ENCODE data around the gene PHF19. TPM values are rescaled to one million over a fixed set of nuclear protein-coding genes. Genes with fewer than 3 reads are reported as not detected.

The PHF19 gene
- total and polyA plus RNA-seq, 2 experiments from 2014 or later: 16.8 to 31.0 TPM

GRCh38 chr9:120869360-120869687 is 7.7 kb downstream of the PHF19 start (continued):
- TF ChIP-seq, protein P1, sequence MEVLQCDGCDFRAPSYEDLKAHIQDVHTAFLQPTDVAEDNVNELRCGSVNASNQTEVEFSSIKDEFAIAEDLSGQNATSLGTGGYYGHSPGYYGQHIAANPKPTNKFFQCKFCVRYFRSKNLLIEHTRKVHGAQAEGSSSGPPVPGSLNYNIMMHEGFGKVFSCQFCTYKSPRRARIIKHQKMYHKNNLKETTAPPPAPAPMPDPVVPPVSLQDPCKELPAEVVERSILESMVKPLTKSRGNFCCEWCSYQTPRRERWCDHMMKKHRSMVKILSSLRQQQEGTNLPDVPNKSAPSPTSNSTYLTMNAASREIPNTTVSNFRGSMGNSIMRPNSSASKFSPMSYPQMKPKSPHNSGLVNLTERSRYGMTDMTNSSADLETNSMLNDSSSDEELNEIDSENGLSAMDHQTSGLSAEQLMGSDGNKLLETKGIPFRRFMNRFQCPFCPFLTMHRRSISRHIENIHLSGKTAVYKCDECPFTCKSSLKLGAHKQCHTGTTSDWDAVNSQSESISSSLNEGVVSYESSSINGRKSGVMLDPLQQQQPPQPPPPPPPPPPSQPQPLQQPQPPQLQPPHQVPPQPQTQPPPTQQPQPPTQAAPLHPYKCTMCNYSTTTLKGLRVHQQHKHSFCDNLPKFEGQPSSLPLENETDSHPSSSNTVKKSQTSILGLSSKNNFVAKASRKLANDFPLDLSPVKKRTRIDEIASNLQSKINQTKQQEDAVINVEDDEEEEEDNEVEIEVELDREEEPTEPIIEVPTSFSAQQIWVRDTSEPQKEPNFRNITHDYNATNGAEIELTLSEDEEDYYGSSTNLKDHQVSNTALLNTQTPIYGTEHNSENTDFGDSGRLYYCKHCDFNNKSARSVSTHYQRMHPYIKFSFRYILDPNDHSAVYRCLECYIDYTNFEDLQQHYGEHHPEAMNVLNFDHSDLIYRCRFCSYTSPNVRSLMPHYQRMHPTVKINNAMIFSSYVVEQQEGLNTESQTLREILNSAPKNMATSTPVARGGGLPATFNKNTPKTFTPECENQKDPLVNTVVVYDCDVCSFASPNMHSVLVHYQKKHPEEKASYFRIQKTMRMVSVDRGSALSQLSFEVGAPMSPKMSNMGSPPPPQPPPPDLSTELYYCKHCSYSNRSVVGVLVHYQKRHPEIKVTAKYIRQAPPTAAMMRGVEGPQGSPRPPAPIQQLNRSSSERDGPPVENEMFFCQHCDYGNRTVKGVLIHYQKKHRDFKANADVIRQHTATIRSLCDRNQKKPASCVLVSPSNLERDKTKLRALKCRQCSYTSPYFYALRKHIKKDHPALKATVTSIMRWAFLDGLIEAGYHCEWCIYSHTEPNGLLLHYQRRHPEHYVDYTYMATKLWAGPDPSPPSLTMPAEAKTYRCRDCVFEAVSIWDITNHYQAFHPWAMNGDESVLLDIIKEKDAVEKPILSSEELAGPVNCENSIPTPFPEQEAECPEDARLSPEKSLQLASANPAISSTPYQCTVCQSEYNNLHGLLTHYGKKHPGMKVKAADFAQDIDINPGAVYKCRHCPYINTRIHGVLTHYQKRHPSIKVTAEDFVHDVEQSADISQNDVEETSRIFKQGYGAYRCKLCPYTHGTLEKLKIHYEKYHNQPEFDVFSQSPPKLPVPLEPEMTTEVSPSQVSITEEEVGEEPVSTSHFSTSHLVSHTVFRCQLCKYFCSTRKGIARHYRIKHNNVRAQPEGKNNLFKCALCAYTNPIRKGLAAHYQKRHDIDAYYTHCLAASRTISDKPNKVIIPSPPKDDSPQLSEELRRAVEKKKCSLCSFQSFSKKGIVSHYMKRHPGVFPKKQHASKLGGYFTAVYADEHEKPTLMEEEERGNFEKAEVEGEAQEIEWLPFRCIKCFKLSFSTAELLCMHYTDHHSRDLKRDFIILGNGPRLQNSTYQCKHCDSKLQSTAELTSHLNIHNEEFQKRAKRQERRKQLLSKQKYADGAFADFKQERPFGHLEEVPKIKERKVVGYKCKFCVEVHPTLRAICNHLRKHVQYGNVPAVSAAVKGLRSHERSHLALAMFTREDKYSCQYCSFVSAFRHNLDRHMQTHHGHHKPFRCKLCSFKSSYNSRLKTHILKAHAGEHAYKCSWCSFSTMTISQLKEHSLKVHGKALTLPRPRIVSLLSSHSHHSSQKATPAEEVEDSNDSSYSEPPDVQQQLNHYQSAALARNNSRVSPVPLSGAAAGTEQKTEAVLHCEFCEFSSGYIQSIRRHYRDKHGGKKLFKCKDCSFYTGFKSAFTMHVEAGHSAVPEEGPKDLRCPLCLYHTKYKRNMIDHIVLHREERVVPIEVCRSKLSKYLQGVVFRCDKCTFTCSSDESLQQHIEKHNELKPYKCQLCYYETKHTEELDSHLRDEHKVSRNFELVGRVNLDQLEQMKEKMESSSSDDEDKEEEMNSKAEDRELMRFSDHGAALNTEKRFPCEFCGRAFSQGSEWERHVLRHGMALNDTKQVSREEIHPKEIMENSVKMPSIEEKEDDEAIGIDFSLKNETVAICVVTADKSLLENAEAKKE (CRISPR knock-in tag; IDR thresholded peaks at IDR 0.05): no peak
- TF ChIP-seq STAT1 (IDR thresholded peaks at IDR 0.05; ENCODE audit: unreplicated experiment) (no peak), POLR2AphosphoS5 (IDR thresholded peaks at IDR 0.05; ENCODE audit: low read depth) (no peak)
- TF ChIP-seq, protein P2, sequence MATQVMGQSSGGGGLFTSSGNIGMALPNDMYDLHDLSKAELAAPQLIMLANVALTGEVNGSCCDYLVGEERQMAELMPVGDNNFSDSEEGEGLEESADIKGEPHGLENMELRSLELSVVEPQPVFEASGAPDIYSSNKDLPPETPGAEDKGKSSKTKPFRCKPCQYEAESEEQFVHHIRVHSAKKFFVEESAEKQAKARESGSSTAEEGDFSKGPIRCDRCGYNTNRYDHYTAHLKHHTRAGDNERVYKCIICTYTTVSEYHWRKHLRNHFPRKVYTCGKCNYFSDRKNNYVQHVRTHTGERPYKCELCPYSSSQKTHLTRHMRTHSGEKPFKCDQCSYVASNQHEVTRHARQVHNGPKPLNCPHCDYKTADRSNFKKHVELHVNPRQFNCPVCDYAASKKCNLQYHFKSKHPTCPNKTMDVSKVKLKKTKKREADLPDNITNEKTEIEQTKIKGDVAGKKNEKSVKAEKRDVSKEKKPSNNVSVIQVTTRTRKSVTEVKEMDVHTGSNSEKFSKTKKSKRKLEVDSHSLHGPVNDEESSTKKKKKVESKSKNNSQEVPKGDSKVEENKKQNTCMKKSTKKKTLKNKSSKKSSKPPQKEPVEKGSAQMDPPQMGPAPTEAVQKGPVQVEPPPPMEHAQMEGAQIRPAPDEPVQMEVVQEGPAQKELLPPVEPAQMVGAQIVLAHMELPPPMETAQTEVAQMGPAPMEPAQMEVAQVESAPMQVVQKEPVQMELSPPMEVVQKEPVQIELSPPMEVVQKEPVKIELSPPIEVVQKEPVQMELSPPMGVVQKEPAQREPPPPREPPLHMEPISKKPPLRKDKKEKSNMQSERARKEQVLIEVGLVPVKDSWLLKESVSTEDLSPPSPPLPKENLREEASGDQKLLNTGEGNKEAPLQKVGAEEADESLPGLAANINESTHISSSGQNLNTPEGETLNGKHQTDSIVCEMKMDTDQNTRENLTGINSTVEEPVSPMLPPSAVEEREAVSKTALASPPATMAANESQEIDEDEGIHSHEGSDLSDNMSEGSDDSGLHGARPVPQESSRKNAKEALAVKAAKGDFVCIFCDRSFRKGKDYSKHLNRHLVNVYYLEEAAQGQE (IDR thresholded peaks at IDR 0.05; ENCODE audit: unreplicated experiment): no peak

- peaks cover 34% of the 10 kb centered on the region for H3K36me3 Mint-ChIP-seq (ENCODE audit: low read depth)
- H2AFZ ChIP-seq: peak overlapping the region; percentile 94
- no peak for TF ChIP-seq ETS1 (IDR thresholded peaks at IDR 0.05)
These were observed 8.2 kb downstream of the PHF19 start for GRCh38 chr9:120868676-120869359.

More at GRCh38 chr9:120868676-120869359, 8.2 kb downstream of the PHF19 start:
- Histone ChIP-seq H3K27ac (ENCODE audit: low read depth) (peak overlapping the region; percentile 26; the same call in 1 of the 2 replicates), H3K36me3 (ENCODE audit: insufficient read depth) (0 out of 2 replicates have a peak, but pooled peaks cover 5% of the 10 kb centered on the region), H3K79me2 (replicated peaks; ENCODE audit: insufficient read depth) (no peaks in the 10 kb centered on the region), H3K9me2 (ENCODE audit: insufficient read depth) (no peaks in the 10 kb centered on the region), H3K4me1 (ENCODE audit: insufficient read depth) (peaks cover 14% of the 10 kb centered on the region), H3K27me3 (ENCODE audit: insufficient read depth) (no peaks in the 10 kb centered on the region), H3K4me3 (peak overlapping the region; percentile 72), H4K20me1 (replicated peaks; ENCODE audit: insufficient read depth) (no peaks in the 10 kb centered on the region), H3F3A (replicated peaks; ENCODE audit: low read depth) (peaks cover 14% of the 10 kb centered on the region; the same call in 1 of the 2 replicates), H3K4me2 (peak overlapping the region; percentile 83)
- H3K4me3 Mint-ChIP-seq: peak overlapping the region; percentile 84
- ATAC-seq (peak; percentile 89), DNase-seq (ENCODE audit: low spot score) (peak; percentile 99)
- H3K9me3 Mint-ChIP-seq: no peaks in the 10 kb centered on the region
- peaks cover 18% of the 10 kb centered on the region for H3K27me3 Mint-ChIP-seq (ENCODE audit: insufficient read depth, low read depth, poor library complexity)
- H3K4me1 Mint-ChIP-seq: peaks cover 31% of the 10 kb centered on the region
- H3K27ac Mint-ChIP-seq: peak overlapping the region; percentile 92; the same call in 1 of the 2 replicates

All from GM23338 (cell line).